SK-N-SH treated with all-trans-retinoic acid at 6 μM for 48 hours (cell line): ENCODE data around the gene LGR5.

Source experiments
- POU6F1 ChIP-seq: fragments of 250-450 bp; sonication (Bioruptor Pico); IDR thresholded peaks from 2 replicates; pipeline ENCODE4 v1.8.0; 2021; ENCODE audit warnings: low read depth, mild to moderate bottlenecking, moderate library complexity, borderline replicate concordance
- RARB ChIP-seq: fragments of 250-450 bp; sonication (Bioruptor Pico); IDR thresholded peaks from 2 replicates; pipeline ENCODE4 v1.8.0; 2021; ENCODE audit warnings: mild to moderate bottlenecking, moderate library complexity
- TF ChIP-seq, protein P1 (sequence below): fragments of 250-450 bp; sonication (Bioruptor Pico); IDR thresholded peaks from 2 replicates; pipeline ENCODE4 v1.5.1; 2020; ENCODE audit warnings: low read depth, mild to moderate bottlenecking, moderate library complexity

- TF ChIP-seq RARB (CRISPR knock-in tag) (no peak), POU6F1 (CRISPR knock-in tag) (no peak)
- TF ChIP-seq, protein P1, sequence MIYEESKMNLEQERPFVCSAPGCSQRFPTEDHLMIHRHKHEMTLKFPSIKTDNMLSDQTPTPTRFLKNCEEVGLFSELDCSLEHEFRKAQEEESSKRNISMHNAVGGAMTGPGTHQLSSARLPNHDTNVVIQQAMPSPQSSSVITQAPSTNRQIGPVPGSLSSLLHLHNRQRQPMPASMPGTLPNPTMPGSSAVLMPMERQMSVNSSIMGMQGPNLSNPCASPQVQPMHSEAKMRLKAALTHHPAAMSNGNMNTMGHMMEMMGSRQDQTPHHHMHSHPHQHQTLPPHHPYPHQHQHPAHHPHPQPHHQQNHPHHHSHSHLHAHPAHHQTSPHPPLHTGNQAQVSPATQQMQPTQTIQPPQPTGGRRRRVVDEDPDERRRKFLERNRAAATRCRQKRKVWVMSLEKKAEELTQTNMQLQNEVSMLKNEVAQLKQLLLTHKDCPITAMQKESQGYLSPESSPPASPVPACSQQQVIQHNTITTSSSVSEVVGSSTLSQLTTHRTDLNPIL (CRISPR knock-in tag) = no peak
These were observed 13.9 kb upstream of the LGR5 start for GRCh38 chr12:71425568-71426299.
